Kidney glomerular epithelial cell (primary cell): ENCODE data around the gene TSHZ2.

ENCODE experiments used
- DNase-seq: peaks from one replicate; lab custom pipeline; 2025; lab: John Stamatoyannopoulos, UW

The TSHZ2 gene

DNA sequence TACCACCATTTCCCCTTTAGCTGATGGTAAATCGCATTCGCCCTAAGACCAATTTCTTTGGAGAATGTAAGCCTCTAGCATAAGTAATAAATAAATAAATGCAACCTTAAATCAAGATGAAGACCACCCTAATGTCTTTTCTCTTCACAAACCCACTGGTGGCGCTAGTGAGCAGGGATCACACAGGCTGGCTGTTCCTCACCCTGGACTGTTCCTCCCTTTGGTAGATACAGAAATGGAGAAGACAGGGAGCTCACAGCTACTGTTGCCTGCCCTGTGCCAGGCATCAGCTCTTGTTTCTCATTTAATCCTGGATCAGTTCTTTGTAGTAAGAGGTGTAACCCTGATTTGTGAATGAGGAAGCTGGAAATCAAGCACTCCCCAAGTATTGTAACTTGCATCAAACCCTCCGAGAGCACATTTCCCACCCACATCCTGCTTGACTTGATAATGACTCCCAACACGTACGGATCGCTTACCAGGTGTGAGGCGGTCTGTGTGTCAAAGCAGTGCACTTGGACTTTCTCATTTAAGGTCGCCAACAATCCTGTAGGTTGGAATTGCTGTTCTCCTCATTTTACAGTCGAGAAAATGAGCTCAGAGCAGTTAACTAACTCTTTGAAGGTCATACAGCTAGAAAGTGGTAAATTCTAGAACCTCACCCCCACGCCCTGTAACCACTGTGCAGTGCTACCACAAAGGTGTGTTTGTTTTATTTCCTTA, 236.1 kb downstream of the TSHZ2 start:
- no peak for DNase-seq

DNA sequence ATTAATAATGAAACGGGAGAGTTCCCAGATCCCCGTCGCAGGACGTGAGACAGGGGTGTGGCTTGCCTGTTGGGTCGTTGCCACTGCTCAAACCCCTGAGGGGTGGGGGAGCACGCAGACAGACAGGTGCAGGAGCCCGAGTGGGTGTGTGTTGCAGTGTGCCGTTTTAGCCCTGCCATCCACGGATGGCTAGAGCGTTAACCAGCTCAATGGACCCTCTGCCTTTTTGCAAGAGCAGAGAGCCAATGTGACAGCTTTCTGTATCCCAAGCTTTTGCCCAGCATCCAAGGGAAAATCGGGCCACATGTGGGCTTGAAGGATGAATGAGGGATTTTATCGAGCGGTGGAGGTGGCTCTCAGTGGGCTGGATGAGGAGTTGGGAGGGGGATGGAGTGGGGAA, 237.9 kb downstream of the TSHZ2 start:
- no peak for DNase-seq

- DNase-seq, result no peak
Measured at GRCh38 chr20:53210931-53211330, 238.8 kb downstream of the TSHZ2 start.

GRCh38 chr20:53212018-53212417, 239.9 kb downstream of the TSHZ2 start:
- no peak for DNase-seq

DNA sequence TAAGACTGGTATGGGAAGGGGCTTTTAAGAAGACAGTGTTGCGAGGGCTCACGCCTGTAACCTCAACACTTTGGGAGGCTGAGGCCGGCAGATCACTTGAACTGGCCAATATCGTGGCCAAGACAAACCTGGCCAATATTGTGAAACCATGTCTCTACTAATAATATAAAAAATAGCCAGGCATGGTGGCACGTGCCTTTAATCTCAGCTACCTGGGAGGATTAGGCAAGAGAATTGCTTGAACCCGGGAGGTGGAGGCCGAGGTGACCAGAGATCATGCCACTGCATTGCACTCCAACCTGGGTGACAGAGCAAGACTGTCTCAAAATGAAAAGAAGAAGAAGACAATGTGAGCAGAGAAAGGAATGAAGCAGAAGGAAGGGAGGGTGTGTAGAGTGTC, 242.2 kb downstream of the TSHZ2 start:
- DNase-seq, result no peak

GRCh38 chr20:53215166-53215565, 243.0 kb downstream of the TSHZ2 start:
- no peak for DNase-seq

DNA sequence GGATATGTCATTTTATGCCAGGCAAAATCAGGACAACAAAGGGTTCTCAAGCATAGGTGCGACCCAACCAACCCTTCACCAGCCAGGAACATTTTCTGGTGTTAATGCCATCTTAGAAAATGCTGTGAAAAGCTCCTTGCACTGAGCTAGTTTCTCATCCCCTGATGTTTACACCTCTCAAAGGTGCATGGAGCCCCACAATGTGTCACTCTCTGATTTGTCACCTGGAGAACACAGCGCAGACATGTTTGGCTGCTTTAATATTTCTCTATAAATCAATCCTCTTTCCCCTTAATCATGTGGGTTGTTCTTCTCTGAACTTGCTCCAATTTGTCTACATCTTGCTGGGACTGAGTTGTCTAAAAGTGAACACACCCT, 244.3 kb downstream of the TSHZ2 start:
- DNase-seq, result no peak

- peak; percentile 35 for DNase-seq
Measured at GRCh38 chr20:53216856-53217576, 244.9 kb downstream of the TSHZ2 start.

GRCh38 chr20:53220482-53221307, 248.5 kb downstream of the TSHZ2 start:
- no peak for DNase-seq

DNA sequence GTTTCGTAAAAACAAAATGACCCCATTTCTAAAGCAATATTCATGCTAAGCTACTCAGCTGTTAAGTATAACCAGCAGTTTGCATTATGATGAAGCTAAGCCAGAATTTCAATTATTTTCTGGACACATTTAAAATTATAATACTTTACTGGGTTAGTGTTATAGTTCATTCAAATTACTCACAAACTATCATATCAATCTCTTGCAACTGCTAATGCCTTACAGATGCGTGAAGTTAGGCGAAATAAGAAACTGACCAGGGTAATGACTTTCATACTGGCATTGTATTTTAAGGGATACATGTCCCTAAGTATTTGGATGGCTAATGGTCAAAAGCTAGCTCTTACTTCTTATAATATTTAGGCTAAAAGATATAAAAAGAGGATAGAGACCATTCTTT, 249.6 kb downstream of the TSHZ2 start:
- no peak for DNase-seq

GRCh38 chr20:53222416-53222815, 250.3 kb downstream of the TSHZ2 start:
- DNase-seq, result no peak

- DNase-seq, result no peak
Measured at GRCh38 chr20:53222932-53223331, 250.8 kb downstream of the TSHZ2 start.

- no peak for DNase-seq
Measured at GRCh38 chr20:53223626-53224172, 251.5 kb downstream of the TSHZ2 start.

GRCh38 chr20:53224851-53225250, 252.7 kb downstream of the TSHZ2 start:
- no peak for DNase-seq

GRCh38 chr20:53226826-53227225, 254.7 kb downstream of the TSHZ2 start:
- DNase-seq, result no peak

DNA sequence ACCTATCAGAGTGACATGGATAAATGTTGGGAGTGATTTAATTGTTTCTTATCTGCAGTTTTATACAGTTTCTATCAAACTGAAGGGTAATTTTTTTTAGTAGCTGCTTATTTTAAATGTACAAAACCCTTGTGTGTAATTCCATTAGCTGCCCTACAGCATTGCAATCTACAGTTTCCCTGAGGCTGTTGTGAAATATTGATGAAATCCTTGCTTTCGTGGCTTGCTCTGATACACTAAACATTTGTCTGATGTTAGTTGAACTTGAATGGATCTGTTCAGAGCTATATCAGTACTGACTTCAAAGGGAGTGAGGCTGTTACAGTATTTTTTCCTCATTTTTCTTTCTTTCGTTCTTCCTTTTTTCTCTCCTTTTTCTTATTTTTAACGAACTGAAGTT, 255.4 kb downstream of the TSHZ2 start:
- DNase-seq, result no peak

- no peak for DNase-seq
Measured at GRCh38 chr20:53231061-53231460, 258.9 kb downstream of the TSHZ2 start.

DNA sequence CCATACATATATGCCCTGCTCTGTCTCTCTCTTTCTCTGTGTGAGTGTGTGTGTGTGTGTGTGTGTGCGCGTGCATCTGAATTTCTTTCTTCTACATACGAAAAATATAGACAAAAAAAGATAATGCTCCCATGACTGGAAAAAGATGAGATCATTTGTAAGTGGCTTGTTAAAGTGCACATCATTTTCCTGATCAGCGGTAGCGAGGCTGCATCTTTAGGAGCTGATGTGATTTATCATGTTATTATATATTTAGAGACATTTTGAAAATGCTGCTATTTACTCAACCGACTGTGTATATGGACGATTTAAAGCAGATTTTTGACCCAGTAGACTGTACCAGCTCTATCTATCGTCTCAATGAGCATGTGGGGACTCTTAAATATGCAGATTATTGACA, 265.3 kb downstream of the TSHZ2 start:
- no peak for DNase-seq

DNA sequence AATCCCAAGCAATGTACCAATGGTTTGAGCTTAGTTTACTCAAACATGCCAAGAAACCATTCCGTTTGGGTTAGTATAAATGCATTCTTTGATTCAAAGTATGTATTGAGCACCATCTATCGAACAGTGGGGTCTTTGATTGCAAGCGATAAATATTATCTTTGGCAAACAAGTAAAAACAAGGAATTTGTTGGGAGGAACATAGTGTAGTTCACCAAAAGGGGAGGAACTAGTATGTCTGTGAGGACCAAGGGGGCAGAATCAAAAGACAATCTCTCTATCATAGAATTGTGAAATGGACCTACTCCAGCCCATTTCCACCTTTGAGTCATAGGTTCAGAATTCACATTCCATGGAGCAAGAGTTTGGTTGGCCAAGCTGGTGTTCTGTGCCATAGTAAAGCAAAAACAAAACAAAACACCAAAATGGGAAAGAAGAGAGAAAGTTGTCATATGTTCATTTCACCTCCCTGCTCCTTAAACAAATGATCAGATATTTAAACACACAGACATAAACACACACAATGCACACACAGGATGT, 266.0 kb downstream of the TSHZ2 start:
- DNase-seq, result no peak

DNA sequence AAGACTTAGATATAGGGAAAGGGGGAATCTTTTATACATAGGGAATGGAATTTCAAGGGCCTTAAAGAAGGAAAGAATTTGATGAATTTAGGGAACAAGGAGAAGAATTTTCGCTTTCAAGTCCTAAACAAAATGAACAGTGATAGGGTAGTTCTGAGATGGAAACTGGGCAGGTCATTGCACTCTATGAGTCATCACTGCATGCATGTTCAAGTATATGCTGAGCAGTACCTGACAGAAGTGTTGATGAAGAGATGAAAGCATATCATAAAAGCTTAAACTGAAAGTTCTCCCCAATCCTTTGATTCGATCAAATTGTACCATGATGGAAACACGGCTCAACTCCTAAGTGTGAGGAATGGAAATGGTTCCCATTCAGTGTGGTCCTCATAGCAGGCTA, 271.0 kb downstream of the TSHZ2 start:
- no peak for DNase-seq

- no peak for DNase-seq
Measured at GRCh38 chr20:53244711-53245110, 272.6 kb downstream of the TSHZ2 start.

DNA sequence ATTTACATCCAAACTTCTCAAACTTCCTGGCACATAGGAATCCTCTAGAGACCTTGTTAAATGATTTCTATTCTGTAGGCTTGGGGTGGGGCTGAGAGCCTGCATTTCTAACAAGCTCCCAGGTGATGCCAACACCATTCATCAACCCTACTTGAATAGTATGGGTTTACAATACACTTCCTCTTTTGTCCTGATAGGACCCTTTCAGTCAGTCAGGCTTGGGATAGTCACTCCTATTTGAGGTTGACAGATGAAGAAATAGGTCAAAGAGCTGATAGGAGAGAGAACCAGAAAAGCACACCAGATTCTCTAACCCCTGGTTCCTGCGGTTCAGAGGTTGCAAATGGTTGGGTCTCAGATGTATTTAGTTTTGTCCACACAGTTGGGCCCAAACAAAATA, 273.4 kb downstream of the TSHZ2 start:
- no peak for DNase-seq
